Hematopoietic multipotent progenitor cell treated with erythropoietin and hydrocortisone succinate and interleukin-3 and kit ligand, for 6 days (in vitro differentiated cells): Measurements from ENCODE around the gene SH3GL3.
A peak's percentile ranks its signal among the peaks of the same experiment; 100 is the strongest.

Experiments
- DNase-seq: peaks from one replicate; pipeline ENCODE4 v3.0.0-alpha.2; 2015

SH3GL3 gene, protein sequence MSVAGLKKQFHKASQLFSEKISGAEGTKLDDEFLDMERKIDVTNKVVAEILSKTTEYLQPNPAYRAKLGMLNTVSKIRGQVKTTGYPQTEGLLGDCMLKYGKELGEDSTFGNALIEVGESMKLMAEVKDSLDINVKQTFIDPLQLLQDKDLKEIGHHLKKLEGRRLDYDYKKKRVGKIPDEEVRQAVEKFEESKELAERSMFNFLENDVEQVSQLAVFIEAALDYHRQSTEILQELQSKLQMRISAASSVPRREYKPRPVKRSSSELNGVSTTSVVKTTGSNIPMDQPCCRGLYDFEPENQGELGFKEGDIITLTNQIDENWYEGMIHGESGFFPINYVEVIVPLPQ

DNA sequence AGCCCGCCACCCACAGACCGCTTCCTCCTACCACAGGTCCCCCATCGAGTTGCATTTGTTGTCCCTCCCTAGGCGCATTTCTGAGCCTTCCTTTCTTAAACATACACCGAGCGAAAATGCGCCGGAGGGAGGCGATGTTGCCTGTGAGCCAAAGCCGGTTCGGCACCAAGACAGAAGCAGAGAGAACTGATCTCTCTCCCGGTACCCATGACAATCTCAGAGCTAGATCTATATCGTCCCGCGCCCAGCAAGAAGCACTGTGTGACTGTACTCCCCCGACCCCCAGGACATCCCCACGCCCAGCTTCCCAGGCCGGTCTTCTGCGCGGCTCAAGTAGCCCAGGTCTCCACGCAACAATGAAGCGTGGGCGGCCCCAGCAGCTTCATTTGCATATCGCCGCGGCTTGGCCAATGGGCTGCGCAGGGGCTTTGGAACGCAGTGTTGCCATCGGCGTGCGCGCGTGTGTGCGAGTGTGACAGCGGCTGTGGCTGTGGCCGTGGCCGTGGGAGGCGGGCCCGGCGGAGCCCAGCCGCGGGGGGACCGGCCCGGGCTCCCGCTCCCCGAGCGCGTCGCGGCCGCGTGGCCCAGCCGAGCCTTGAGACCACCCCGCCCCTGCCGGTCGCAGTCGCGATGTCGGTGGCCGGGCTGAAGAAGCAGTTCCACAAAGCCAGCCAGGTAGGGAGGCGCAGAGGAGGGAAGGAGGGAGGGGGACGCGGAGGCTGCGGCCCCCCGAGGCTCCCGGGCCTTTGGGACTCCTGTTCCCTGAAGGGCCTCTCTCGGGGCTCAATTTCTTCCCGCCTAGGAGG is at the start of gene SH3GL3:
TSS of gene SH3GL3 (plus strand) at position 438 of the 806 bp plus-strand sequence. CDS start at position 631, 193 bp downstream.
- DNase-seq = peak; percentile 87

DNA sequence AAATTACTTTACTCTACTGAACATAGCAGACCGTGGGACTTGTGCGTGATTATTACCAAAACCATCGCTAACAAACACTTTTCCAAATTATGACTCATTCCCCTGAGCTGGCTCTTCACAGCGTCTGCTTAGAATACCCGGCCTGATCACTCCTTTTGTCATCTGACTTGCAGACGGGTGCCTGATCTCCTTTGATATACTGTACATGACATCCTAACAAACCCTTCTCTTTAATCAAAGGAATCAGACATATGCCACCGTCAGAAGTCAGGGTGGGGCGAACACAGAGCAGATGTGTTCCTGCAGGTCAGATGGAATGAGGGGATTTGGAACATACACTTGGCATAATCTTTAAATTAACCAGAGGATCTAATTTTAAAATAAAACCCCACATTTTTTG is 48.5 kb upstream of the SH3GL3 start:
- no peak for DNase-seq

DNA sequence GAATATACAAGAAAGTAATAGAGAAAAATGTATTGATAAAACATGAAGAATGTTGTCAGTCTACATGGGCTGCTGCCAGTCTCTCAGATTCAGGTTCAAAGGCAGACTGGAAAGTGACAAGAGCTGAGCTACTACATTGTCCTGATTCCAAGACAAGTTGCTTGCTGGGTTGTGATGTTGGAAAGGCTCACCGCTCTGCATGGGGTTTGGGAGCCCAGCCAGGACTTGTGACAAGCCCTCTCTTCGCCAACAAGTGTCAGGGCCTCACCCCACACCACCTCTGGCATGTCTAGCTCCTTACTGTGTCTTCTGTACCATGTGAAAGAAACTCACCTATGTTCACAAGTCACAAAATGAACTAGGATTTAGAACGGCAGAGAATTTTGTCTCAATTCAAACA is 43.0 kb upstream of the SH3GL3 start:
- DNase-seq = no peak

DNA sequence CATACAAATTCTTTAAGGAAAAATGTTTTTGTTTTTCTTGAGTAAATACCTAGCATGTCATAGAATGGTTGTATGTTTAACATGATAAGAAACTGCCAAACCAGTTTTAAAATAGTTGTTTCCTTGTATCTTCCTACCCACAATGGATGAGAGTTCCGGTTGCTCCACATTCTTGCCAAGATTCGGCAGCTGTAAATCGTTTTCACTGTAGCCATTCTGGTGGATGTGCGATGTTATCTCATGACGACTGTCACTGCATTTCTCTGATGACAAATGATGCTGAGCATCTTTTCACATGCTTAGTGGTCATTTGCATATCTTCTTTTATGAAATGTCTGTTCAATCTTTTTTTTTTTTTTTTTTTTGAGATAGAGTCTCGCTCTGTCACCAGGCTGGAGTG is 36.6 kb upstream of the SH3GL3 start:
- no peak for DNase-seq

DNA sequence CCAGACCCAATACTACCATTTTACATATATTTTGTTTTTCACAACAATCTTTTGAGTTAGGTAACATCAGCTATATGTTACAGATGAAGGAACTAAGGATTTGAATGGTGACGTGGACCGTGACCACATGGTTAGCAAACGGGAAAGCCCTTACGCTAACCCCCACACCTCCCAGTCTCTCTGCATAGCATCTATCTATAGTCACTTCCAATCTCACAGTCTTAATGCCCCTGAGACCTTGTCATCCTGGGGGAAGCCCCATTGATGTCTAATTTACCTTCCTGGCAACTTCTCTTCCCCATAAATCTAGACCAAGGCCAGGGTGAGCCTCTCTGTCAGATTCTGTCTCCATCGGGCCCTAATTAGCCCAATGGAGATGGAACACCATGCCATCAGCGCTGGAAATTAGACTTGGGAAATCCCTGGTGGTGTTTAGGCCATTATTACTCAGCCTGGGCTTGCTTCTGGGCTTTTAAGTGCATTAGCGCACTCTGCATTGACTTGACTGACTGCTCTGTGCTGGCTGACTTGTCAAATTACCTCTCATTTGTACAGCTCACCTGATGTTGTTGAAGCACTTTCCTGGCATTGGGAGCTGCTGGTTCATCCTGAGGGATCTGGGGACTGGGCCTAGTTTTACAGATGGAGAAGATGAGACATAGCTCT is 34.0 kb upstream of the SH3GL3 start:
- DNase-seq = no peak

DNA sequence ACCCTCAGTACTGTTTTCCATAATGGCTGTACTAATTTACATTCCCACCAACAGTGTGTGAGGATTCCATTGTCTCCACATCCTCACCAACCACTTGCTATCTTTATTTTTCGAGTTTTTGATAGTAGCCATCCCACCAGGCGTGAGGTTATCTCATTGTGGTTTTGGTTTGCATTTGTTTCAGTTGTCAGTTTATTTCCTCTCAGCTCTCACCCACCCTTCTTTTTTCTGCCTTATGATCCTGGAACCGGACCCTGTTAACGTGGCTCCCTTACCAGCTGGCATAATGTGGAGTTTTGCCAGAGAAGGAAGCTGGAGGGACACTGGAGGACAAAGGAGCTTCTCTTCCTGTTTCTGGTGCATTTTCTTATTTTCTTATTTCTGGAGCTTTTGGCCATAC is 25.1 kb upstream of the SH3GL3 start:
- DNase-seq = peak; percentile 21

DNA sequence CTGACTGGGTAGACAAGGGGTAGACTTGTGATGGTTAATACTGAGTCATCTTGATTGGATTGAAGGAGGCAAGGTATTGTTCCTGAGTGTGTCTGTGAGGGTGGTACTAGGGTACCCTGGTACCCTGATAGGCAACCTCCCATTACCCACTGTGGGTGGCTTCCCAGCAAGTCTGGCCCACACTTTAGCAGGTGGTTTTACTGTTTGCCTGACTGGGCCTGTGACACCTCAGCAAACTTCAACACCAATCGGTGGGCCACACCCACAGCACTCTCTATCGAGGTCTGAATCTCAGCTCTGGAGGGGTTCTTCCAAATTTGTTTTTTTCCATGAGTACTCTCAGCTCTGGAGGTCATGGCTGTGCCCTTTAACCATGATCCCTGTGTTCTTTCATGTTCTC is 24.6 kb upstream of the SH3GL3 start:
- DNase-seq = no peak

DNA sequence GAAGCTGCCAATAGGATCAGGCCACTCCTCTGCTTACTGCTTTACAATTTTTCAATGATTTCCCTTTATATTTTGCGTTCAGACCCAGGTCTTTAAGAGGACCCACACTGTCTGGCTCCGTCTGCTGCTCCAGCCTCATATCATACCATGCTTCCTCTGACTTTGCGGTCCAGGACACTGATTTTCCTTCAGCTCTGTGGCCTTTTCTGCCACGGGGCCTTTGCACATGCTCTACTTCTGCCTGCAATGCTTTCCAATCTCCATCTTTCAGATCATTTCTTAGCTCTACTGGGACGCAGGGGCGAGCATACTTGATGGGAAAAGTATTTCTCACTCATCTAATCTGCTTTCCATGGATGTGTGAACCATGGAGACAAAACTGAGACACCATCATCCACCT is 23.0 kb upstream of the SH3GL3 start:
- DNase-seq = no peak

DNA sequence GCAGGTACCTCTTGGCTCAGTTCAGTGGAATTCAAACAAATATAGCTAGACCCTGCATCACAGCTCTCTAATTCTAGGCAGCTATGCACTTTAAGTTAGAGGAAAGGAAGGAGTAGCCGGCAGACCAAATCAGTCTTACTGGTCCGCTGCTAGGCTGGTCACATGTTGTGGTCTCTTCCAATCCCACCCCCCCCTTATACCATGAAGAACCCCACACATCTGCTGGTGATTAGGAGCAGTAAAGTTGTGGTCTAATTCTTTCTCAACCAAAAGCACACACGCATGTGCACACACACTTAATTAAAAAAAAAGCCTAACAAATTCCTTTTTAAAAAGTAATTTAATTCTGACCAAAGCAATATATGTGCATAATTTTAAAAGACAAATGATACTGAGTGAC is 16.7 kb upstream of the SH3GL3 start:
- no peak for DNase-seq

DNA sequence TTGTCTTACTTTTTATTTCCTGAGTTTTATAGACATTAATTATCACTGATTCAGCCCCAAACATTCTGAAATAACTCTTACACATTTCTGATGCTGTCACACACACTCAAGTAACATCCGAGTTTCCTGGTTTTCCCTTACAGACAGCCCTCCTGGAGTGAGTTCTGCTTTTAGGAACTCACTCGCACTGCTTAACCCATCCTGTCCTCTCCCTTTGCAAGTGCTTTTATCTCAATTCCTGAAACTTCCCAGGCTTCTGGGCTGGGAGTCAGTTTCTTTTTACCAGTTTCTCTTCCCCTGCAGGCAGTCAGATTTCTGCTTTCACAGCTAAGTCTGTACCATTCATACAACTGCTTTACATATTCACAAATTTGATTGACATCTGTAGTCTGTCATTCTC is 15.6 kb upstream of the SH3GL3 start:
- DNase-seq = no peak

DNA sequence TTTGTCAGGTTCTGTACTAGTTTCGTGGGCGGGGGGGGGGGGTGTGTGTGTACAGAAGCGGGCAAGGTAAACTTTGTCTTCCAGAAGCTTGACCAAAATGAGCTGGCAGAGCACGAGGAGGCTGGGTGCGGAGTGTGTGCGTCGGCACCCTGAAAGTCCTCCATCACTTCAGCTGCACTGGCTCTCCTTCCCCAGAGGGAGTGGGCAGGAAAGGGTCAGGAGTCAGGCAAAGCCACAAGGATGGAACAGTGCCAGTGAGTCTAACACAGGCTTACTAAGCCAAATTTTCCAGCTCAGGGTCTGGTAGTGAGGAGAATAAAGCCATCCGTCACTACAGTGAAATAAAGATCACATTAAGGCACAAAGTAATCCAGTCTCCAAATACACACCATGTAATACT is 11.9 kb upstream of the SH3GL3 start:
- DNase-seq = no peak

DNA sequence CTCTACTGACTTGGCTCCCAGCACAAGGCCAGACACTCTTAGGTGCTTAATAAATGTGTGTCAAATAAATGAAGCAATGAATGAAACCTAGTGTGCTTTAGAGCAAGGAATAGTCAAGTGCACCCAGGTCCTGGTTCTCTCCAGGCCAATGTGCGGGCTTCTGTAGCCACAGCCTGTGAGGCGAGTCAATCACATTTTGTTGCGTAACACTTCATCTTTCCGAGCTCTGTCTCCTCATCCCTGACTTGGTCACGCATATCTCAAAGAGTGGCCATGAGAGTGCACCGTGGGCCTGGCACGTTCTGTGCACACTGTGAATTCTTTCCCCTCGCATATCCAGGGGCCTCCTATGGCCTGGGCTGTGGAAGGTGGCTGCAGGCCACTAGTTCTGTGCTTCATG is 11.4 kb upstream of the SH3GL3 start:
- DNase-seq = no peak

DNA sequence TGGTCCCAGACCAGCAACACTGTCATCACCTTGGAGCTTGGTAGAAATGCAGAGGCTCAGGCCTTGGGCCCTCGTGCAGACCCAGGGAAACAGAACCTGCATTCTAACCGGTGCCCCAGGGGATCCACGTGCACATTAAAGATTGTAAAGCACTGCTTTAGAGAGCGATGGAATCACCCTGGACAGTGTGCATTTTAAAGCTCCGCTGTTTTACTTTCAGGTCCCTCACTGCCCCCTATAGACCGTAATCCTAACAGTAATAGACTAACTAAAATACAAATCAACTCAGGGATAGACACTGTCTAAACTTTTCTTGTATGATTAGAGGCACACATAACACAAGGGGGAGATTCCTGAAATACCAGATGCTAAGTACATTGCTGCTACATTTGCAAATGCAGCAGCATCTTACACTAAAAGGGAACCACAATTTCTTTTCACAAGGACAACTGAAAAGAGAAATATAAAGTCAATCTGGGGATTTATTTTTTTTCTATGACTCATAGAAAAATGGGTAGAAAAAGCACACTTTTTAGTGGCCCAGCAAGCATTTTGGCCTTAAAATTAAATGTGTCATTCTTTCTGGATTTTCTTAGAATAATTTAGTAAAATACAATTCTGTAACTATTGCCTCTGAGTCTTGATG is 10.5 kb upstream of the SH3GL3 start:
- DNase-seq = peak; percentile 70

DNA sequence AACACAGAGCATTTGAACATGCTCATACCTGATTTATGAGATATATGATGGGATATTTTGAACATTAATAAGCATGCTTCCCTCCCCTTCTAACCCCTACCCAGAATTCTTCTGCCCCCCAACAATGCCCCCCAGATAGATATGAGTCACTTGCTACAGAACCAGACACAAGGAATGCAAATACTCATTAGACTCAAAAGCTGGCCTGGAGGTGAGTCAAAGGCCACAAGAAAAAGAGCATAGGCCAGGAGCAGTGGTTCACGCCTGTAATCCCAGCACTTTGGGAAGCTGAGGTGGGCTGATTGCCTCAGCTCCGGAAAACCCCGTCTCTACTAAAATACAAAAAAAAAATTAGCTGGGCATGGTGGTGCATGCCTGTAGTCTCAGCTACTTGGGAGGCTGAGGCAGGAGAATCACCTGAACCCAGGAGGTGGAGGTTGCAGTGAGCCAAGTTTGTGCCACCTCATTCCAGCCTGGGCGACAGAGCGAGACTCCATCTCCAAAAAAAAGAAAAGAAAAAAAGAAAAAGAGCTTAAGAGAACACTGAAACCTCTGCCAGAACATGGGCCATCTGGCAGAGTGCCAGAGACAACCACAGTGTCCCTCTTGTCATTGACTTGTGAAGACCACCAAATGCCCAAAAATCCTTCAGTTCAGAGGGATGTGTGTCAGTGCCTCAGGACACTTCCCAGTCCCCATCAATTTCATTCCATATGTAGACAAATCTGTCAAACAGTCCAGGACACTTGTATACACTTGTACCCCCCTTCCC is 3.9 kb upstream of the SH3GL3 start:
- DNase-seq = no peak

DNA sequence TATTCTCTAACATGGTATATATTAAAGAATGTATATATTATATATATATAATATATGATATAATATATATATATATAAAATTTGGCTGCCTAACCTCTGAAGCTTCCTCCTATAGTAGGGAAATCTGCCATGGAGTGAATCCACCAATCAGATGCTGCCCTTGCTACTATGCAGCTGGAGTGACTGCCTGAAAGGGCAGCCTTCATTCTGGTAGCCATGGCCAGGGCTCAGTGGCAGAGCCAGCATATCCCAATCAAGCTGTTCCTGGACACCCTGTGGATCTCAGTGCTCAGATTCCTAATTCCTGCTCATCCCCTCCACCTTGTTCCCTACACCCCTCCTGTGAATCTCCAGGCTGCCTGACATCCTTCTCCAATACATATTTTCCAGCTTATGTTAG is 2.2 kb upstream of the SH3GL3 start:
- no peak for DNase-seq

DNA sequence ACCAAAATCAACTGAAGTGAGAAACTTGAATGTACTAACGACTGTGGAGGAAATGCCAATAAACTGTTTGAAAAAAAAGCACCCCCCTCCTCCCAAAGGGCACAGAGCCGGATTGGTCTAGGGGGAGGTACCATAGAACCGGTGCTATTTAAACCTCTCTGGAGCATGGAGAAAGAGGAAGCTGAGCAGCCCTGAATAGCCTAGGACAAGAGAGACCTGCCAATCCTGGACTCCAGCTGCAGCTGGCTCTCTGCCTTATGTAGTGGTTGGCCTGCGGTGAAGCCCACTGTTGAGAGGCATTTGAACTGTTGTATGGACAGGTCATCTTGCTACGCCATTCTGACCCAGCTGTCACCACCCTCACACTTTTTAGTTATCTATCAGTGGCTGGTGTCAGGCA is 1.5 kb upstream of the SH3GL3 start:
- no peak for DNase-seq

DNA sequence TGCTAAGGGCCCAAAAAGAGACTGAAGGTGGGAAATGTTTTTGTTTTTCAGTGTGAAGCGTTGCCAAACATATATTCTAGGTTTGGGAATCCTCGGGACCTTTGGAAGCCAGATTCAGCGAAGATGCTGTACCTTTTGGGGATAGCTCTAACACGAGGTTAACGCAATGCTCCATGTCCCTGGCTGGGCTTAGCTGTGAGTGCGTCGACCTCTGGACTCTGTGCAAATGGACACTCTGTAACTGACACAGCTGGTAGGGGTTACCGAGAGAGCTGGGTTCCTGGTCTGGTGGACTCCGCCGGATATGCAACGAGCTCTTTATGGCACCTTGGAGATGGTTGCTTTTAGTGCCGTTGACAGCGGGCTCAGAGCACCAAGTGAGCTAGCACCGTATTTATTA is 724 bp upstream of the SH3GL3 start:
- no peak for DNase-seq

DNA sequence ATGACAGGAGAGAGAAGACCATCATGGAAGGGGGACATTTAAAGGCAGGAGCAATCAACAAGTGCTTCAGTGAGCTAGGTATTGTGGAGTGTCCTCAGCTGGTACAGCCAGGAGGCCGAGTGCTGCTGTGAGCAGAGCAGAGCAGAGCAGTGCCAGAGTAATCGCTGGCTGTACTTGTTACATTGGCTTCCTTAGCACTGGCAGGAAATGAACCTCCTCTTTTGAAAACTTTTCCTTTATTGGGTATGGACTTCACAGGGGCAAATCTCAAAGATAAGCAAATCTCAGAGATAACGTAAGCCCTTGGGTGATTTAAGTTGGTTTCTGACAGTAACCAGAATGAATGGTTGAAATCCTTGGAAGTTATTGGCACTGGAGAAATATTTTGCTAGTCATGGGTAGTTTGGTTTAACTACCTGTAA is 2.1 kb downstream of the SH3GL3 start:
- DNase-seq = no peak

DNA sequence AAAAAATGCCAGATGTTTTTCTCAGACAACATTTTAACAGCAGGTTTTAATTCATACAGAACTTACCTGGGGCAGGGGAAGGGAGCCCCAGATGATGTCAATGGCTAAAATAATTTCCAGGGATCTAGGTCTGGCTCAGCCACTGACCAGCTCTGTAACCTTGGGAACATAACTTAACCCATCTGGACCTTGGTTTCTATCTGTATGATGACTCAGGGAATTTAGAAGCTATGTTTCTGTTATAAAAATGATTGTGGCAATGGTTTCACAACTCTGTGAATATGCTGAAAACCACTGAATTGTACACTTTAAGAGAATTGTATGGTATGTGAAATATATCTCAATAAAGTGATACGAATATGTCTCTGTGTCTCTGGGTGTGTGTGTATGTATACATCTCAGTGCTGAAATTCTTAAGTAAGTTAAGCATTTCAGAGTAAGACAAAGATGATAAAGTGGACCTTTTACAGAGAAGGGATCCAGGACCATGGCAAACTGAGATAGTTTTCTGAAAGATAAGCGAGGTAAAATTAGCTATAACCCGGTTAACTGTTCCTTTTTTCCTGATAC is 2.9 kb downstream of the SH3GL3 start:
- no peak for DNase-seq

DNA sequence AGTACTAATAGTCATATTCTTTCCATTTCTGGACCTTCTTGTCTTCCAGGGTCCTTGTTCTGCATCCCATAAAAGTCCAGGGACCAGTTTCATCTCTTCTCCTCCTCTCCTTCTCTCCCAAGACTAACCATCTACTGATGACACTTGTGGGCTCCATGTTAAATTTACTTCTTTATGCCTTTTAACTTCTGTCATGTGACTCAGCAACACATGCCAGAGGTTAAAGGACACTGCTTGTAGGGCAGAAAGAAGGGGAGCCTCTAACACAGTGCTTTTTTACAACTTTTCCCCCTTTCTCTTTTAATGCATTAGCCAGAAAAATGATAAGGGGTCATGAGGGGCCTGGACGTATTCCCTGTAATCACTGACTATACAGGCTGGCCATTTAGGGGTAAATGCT is 10.0 kb downstream of the SH3GL3 start:
- no peak for DNase-seq

DNA sequence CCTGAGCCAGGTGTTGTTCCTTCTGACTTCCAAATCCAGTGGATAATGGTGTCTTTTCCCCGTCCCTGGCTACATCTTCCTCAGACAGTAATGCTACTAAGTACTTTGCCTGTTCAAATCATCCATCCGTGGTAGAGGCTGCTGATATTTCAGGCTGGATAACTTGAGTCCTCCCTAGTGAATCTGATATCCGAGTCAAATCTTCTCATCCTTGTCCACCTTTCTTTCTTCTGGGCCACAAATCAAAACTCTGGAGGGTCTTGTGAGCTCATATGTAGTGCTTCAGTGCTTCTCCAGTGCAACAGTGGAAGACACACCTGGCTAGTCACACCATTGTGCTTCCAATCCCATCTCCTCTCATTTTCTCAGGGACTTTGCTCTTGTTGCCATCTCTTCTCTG is 11.2 kb downstream of the SH3GL3 start:
- no peak for DNase-seq

DNA sequence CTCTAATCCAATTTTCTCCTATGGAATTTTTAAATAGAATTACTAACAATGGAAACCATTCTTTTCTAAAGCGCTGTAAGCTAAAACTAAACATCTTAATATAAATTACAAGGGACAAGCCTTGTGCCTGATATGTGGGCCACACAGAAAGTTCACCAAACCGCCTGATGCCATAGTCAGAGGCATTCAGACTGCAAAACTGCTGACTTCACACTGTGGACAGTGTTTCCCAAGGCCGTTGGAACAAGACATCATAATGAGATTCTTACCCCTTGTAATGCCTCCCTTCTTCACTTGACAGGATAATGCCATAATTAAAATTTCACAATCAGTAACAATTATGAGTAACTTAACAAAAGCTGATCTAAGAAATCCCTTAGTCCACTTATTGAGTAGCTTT is 14.9 kb downstream of the SH3GL3 start:
- DNase-seq = no peak
